ENCODE results near the gene SPEG. TPM values are rescaled to one million over a fixed set of nuclear protein-coding genes. Genes with fewer than 3 reads are reported as not detected.

Gene SPEG
- total RNA-seq, 3 donors from 2014 or later (not counting 1 experiment from before 2014, with no cell fraction given): 0.35 to 1.5 (median 1.2) TPM

DNA sequence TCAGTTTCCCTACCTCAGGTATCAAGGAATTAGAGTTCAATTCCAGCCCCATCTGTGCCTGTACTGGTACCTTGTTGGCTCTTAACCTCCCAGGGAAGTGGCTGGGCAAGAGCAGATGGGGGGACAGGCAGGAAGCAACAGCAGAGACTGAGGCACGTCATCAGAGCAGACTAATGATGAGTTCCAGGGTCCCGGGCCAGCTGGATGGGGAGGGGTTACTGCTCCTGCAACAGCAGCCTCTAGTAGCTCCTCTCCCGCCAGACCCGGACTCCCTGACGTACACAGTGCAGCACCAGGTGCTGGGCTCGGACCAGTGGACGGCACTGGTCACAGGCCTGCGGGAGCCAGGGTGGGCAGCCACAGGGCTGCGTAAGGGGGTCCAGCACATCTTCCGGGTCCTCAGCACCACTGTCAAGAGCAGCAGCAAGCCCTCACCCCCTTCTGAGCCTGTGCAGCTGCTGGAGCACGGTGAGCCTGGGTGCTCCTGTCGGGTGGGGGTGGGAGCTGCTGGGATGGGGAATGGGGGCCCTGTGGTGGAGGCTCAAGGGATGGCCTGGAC lies 38.1 kb downstream of the SPEG start:
- DNase-seq: no peak
- 90% methylated on average over 12 of the region's 12 CpGs for WGBS (ENCODE audit: insufficient coverage)
- no peak for ATAC-seq
- Mint-ChIP-seq H3K36me3 (no peaks in the 10 kb centered on the region), H3K4me1 (peaks cover 5% of the 10 kb centered on the region in 2 donors), H3K27ac (no peak overlapping the region), H3K27me3 (ENCODE audit: low read depth in 2 of 2) (peaks cover 4 to 6% of the 10 kb centered on the region in 2 donors), H3K4me3 (no peak overlapping the region), H3K9me3 (no peaks in the 10 kb centered on the region)
- Histone ChIP-seq H3K36me3 (ENCODE audit: control insufficient read depth, insufficient read depth, low read length) (no peaks in the 10 kb centered on the region), H3K9me3 (ENCODE audit: control insufficient read depth, insufficient read depth, low read length) (no peaks in the 10 kb centered on the region), H3K27ac (ENCODE audit: low read length) (no peak overlapping the region), H3K4me1 (ENCODE audit: control insufficient read depth, insufficient read depth, low read length) (peaks cover 3% of the 10 kb centered on the region), H3K27me3 (ENCODE audit: control insufficient read depth, insufficient read depth, low read length) (no peaks in the 10 kb centered on the region), H3K4me3 (ENCODE audit: low read length) (no peak overlapping the region)
- intact Hi-C loops (cut with micrococcal nuclease): no loop called here
- TF ChIP-seq, protein P1, sequence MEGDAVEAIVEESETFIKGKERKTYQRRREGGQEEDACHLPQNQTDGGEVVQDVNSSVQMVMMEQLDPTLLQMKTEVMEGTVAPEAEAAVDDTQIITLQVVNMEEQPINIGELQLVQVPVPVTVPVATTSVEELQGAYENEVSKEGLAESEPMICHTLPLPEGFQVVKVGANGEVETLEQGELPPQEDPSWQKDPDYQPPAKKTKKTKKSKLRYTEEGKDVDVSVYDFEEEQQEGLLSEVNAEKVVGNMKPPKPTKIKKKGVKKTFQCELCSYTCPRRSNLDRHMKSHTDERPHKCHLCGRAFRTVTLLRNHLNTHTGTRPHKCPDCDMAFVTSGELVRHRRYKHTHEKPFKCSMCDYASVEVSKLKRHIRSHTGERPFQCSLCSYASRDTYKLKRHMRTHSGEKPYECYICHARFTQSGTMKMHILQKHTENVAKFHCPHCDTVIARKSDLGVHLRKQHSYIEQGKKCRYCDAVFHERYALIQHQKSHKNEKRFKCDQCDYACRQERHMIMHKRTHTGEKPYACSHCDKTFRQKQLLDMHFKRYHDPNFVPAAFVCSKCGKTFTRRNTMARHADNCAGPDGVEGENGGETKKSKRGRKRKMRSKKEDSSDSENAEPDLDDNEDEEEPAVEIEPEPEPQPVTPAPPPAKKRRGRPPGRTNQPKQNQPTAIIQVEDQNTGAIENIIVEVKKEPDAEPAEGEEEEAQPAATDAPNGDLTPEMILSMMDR (IDR thresholded peaks at IDR 0.05): no peak

DNA sequence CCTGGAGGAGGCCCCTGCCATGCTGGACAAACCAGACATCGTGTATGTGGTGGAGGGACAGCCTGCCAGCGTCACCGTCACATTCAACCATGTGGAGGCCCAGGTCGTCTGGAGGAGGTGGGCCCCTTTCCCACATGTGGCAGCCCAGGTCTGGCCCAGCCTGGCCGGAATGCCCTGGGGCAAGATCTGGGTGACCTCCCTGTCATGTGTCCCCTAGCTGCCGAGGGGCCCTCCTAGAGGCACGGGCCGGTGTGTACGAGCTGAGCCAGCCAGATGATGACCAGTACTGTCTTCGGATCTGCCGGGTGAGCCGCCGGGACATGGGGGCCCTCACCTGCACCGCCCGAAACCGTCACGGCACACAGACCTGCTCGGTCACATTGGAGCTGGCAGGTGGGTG lies 38.9 kb downstream of the SPEG start:
- no peak overlapping the region for H3K4me3 Mint-ChIP-seq
- H3K27me3 ChIP-seq (ENCODE audit: control insufficient read depth, insufficient read depth, low read length): no peaks in the 10 kb centered on the region
- peaks cover 5% of the 10 kb centered on the region in 2 donors for H3K4me1 Mint-ChIP-seq

GRCh38 chr2:219474285-219475060 lies 39.8 kb downstream of the SPEG start:
- Histone ChIP-seq H3K27me3 (ENCODE audit: control insufficient read depth, insufficient read depth, low read length) (no peaks in the 10 kb centered on the region), H3K36me3 (ENCODE audit: control insufficient read depth, insufficient read depth, low read length) (no peaks in the 10 kb centered on the region), H3K4me1 (ENCODE audit: control insufficient read depth, insufficient read depth, low read length) (peaks cover 3% of the 10 kb centered on the region), H3K9me3 (ENCODE audit: control insufficient read depth, insufficient read depth, low read length) (no peaks in the 10 kb centered on the region), H3K27ac (ENCODE audit: low read length) (no peak overlapping the region), H3K4me3 (ENCODE audit: low read length) (no peak overlapping the region)
- intact Hi-C loops (cut with micrococcal nuclease): loop anchor here (5.0 kb wide), 1 partner anchor 58 kb away; no protein-coding TSS in a partner anchor
- Mint-ChIP-seq H3K27me3 (ENCODE audit: low read depth in 2 of 2) (peaks cover 4 to 6% of the 10 kb centered on the region in 2 donors), H3K36me3 (no peaks in the 10 kb centered on the region), H3K4me1 (peaks cover 5% of the 10 kb centered on the region in 2 donors), H3K4me3 (no peak overlapping the region), H3K9me3 (no peaks in the 10 kb centered on the region), H3K27ac (no peak overlapping the region)
- 87% methylated on average over 10 of the region's 11 CpGs for WGBS (ENCODE audit: insufficient coverage)
- TF ChIP-seq, protein P1 (IDR thresholded peaks at IDR 0.05): no peak
- ATAC-seq (no peak), DNase-seq (no peak)

More for the DNA sequence above, 38.9 kb downstream of the SPEG start:
- H3K9me3 Mint-ChIP-seq: no peaks in the 10 kb centered on the region
- ATAC-seq: no peak
- Histone ChIP-seq H3K4me1 (ENCODE audit: control insufficient read depth, insufficient read depth, low read length) (peaks cover 3% of the 10 kb centered on the region), H3K27ac (ENCODE audit: low read length) (no peak overlapping the region), H3K4me3 (ENCODE audit: low read length) (no peak overlapping the region), H3K36me3 (ENCODE audit: control insufficient read depth, insufficient read depth, low read length) (no peaks in the 10 kb centered on the region), H3K9me3 (ENCODE audit: control insufficient read depth, insufficient read depth, low read length) (no peaks in the 10 kb centered on the region)
- intact Hi-C loops (cut with micrococcal nuclease): no loop called here
- TF ChIP-seq, protein P1 (IDR thresholded peaks at IDR 0.05): no peak
- DNase-seq: no peak
- no peaks in the 10 kb centered on the region for H3K36me3 Mint-ChIP-seq
- 89% methylated on average over 18 of the region's 18 CpGs for WGBS (ENCODE audit: insufficient coverage)
- peaks cover 4 to 6% of the 10 kb centered on the region in 2 donors for H3K27me3 Mint-ChIP-seq (ENCODE audit: low read depth in 2 of 2)
- no peak overlapping the region for H3K27ac Mint-ChIP-seq
